Measurements from ENCODE around the gene CFL1.
"Not testable (repeated sequence)": the region's sequence is repeated elsewhere in the genome, so short reads cannot be mapped to it uniquely, and the experiment has no call there.

Gene CFL1

DNA sequence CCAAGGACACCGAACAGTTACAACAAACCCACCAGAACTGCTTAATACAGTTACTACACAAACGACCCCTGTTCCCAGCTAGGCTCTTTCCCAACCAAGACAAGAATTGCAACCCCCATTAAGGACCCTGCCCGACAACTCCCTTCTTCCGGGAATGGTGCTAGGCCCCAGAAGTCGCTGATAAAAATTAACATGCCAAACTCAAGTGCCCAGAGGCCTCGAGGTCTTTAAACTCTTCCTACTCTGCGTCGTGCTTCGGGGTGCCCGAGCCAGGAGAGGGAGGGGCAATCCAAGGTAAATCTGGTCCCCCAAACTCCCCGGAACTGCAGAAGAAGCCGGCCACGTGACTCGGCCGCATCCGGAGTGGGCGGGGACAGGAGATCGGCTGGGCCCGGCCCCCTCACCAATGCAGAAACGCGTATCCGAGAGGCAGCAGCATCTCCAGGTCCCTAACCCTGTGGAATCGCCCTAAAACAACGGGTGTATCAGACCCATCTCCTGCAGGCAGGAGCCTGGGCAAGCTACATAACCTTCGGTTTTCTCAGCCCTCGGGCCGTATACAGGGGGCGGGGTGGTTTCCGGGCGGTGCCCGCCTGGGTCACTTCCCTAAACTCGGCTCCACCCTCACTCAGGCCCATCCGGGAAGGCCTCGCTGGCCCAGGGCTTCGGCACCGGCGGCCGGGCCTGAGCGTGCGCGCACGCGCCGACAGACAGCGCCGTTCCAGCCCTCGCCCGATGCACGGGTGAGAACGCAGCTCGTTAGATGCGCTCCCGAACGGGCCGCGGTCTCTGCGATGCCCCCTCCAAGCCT, 1.1 kb downstream of the CFL1 start:
- DNase-seq: peak; percentile 79

DNA sequence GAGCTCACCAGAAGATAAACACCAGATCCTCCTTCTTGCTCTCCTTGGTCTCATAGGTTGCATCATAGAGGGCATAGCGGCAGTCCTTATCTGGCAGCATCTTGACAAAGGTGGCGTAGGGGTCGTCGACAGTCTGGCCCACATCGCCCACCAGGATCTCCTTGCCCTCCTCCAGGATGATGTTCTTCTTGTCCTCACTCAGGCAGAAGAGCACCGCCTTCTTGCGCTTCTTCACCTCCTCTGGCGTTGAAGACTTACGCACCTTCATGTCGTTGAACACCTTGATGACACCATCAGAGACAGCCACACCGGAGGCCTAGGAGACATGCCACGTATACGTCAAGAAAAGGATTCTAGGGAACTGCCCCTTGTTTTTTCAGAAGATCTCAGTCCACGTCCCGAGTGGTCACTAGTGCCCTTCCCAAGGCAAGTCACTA, 2.0 kb downstream of the CFL1 start:
- no peak for DNase-seq

DNA sequence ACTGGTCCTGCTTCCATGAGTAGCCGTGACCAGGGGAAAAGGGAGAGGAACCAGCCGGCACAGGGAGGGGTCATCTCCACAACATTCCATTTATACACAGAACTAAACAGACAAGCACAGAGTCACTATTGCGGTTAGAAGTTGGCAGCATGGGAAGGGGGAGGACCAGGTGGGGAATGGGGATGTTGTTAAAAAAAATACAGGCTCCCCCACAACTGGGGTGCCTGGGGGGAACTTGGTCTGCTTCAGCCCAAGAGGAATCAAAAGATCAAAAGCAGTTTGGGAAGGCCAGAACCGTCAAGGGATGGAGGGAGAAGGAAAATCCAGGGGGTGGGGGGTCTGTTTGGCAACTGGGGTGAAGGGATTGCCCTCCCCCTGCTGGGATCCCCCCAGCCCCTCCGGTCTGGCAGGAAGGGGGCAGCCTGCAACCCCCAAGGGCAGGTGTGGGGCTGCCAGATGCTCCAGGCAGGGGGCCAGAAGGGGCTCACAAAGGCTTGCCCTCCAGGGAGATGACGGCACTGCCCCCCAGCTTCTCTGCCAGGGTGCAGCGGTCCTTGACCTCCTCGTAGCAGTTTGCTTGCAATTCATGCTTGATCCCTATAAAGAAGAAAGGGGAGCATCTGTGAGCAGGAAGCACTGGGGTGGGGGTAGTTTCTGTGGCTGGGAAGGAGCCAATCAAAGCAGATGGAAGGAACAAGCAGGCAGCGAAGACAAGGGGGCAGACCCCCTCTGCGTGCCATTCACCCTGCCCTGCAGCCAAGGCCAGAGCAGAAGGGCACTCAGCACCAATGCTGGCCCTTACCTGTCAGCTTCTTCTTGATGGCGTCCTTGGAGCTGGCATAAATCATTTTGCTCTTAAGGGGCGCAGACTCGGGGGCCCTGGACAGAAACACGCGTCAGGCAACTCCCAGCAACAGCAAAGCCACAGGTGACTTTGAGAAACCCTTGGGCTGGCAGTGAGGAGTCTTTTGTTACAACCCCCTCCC, 2.8 kb downstream of the CFL1 start:
- DNase-seq: no peak

DNA sequence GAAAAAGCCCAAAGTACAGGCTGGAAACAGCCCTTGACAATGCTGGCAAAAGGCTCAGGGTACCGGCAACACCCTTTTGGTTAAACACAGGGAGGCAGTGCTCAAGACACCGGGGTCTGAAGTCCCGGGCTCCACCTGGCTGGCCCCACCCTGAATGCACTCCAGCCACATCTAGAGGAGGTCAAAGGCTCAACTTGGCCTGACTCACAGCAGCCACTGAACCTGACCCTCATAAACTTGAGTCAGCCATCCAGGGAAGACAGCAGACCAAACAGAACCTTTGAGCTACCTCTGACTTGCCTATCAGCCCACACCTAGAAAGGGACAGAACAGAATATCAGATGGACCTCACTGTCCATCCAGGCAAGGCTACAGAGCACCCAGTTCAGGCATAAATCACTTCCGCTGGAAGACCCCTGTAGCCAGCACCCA, 3.8 kb downstream of the CFL1 start:
- DNase-seq: no peak

DNA sequence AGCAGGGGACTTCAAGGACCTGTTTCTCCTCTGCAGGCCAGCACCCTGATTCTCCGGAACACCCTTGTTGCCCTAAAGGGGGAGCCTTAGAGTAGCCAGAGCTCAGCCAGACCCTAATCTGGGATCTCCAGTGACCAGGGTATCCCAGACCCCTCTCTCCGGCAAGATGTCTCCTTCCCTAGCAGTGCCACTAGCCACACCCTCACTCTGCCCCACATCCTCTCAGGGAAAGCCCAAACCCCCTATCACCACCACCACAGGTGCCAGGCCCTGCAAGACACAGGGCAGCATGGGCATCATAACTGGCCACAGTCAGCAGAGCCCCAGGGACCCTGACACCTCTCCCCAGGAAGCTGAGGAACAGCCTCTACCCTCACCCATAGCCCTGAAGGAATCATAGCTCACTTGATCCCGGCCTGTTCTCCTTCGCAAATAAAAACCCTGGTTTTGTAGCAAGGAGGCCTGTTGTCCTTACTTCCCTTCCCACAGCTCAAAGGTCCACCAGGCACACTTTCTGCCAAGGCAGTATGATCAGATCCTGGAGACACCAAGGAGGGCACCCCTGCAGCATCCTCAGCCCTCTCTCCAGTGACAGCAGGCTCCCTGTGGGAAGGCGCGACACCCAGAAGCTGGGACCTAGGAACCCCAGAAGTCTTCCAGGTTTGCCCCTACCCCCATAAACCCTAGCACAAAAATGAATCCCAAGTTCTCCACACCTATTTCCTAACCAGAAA, 4.6 kb downstream of the CFL1 start:
- DNase-seq: no peak

DNA sequence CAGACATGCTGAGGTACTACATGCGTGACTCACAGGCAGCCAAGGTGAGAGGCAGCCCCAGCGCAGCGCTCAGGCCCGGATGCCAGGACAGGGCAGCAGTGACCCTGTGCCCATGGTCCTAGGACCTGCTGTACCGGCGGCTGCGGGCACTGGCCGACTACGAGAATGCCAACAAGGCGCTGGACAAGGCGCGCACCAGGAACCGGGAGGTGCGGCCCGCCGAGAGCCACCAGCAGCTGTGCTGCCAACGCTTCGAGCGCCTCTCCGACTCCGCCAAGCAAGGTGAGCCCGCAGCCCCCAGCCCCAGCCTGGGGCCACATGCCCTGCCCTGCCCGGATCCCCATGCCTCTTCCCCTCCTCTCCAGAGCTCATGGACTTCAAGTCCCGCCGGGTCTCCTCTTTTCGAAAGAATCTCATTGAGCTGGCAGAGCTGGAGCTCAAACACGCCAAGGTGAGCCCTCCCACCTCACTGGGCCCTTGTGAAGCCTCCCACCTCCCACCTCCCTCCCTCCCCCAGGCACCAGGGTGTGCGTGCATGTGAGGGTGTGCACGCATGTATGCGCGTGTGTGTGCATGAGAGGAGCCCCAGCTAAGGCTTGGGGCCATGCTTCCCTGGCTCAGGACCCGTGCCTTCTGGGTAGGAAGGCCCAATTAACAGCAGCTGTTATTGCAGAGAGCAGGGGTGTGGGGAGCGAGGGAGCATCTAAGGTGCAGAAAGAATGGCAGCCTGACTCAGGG, 5.3 kb downstream of the CFL1 start:
- DNase-seq: no peak

DNA sequence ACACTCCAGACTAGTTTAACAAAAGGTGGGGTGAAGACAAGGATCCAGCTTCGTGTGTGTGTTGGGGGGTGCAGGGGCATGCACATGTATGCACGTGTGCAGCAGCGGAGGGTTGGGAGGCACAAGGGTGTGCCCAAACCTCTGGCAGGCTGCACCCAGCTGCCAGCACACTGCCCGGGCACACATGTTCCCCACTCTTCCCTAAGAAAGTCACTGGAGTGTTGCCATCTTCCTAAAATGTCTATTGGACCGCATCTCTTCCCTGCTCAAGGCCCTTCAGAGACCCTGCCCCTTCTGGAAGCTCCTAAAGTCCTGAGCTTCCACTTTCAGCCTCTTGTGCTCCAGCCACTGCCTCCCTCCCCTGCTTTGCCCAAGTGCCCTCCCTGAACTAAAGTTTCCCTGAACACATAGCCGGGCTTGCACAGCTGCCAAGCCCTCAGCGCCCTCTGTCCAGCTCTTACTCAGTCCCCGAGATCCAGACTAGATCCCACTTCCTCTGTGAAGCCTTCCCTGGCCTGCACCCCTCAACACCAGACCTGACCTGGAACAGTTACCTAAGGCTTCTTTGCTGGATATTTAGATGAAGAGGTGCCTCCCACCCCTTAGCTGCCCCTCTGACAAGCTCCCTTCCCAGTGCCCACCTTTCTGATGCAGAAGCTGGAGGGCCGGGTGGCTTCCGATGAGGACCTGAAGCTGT, 6.0 kb downstream of the CFL1 start:
- no peak for DNase-seq

DNA sequence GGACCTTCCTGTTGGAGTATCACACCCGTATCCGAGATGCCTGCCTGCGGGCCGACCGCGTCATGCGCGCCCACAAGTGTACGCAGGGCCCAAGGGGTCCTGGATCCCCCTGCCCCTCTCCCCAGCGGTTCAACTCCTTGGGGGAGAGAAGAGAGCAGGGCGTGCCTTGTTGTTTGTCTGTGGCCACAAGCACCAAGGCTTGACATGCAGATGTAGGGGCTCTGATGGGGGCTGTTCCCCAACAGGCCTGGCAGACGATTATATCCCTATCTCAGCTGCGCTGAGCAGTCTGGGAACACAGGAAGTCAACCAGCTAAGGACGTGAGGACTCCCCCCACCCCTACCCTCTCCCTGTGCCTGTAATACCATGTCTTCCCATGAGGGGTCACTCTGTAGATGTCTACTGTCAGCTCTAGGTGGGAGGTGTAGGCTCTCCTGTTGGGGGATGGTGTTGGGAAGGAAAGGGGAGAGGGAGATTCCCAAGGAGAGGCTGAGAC, 6.8 kb downstream of the CFL1 start:
- no peak for DNase-seq

DNA sequence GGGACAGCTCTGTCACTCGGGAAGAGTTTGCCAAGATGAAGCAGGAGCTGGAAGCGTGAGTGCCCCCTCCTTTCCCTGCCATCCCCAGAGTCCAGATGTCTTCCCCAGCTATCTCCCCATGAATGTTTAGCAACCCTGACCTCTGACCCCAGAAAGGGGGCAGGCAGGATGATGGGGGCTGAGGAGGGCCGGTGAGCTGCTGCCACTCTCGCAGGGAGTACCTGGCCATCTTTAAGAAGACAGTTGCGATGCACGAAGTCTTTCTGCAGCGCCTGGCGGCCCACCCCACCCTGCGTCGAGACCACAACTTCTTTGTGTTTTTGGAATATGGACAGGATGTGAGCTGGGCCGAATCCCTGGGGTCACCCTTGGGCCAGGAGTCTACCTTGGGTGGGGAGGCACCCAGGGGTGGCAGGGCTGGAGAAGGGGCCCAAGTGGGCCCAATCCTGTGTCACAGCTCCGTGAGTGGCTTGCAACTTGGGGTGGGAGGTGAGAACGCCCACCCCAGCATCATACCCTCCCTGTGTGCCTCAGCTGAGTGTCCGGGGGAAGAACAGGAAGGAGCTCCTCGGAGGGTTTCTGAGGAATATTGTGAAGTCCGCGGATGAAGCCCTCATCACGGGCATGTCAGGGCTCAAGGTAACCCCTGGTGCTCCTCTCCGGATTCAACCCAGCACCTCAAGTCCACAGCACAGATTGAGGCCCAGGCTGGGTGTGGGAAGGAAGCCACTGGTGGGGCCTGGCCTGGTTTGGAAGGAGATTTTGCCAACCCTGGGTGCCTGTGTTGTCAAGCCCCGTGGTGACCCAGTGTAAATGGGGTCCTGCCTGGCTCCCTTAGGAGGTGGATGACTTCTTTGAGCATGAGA, 7.5 kb downstream of the CFL1 start:
- no peak for DNase-seq

DNA sequence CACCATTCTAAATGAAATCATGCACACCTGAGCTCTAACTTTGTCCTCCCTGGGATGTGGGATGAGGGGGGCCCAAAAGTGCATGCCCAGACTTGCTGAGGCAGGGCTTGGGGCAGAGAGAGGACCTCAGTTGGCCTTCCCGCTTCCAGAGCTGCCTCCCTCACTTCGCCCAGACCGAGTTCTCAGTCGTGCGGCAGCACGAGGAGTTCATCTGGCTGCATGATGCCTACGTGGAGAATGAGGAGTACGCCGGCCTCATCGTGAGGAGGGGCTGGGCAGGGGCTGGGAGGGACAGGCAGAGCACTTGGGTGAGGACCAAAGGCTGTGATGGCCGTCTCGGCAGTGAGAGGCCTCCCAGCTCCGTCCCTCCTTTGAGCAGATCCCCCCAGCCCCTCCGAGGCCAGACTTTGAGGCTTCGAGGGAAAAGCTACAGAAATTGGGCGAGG, 8.2 kb downstream of the CFL1 start:
- no peak for DNase-seq

DNA sequence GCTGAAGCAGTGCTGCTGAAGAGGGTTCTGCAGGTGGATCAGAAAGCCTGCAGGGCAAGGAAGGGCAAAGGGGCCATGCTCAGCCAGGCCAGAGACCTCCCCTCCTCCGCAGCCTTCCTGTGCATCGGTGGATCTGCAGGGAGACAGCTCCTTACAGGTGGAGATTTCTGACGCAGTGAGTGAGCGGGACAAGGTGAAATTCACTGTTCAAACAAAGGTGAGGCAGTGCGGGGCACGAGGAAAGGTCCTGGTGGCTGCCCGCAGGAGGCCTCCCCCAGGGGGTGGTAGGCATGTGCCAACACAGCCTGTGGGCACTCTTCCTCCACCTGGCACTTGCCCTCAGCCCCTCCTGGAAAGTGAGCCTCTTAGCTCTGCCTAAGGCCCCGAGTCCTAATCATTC, 8.6 kb downstream of the CFL1 start:
- DNase-seq: no peak

DNA sequence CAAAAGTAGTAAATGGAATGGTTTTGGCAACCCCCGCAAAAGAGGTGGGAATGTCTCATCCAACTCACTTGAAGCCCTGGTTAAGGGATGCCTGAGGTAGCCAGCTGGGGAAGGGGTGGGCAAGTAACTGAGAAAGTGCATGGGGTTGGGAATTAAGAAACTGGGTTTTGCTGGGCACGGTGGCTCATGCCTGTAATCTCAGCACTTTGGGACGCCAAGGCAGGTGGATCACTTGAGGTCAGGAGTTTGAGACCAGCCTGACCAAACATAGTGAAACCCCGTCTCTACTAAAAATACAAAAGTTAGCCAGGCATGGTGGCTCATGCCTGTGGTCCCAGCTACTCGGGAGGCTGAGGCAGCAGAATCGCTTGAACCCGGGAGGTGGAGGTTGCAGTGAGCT, 9.3 kb downstream of the CFL1 start:
- not testable (repeated sequence) for DNase-seq

DNA sequence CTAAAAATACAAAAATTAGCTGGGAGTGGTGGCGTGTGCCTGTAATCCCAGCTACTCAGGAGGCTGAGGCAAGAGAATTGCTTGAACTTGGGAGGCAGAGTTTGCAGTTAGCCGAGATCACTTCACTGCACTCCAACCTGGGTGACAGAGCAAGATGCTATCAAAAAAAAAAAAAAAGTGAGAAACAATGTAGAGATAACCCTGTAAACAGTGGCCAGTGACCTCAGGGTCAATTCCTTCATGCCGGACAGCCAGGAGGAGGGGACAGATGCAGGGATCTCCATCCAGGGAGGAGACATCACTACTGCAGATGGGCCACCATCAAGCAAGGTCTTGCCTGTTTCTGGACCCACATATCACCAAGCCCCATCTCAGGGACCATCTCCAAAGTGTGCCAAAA, 10.2 kb downstream of the CFL1 start:
- no peak for DNase-seq

DNA sequence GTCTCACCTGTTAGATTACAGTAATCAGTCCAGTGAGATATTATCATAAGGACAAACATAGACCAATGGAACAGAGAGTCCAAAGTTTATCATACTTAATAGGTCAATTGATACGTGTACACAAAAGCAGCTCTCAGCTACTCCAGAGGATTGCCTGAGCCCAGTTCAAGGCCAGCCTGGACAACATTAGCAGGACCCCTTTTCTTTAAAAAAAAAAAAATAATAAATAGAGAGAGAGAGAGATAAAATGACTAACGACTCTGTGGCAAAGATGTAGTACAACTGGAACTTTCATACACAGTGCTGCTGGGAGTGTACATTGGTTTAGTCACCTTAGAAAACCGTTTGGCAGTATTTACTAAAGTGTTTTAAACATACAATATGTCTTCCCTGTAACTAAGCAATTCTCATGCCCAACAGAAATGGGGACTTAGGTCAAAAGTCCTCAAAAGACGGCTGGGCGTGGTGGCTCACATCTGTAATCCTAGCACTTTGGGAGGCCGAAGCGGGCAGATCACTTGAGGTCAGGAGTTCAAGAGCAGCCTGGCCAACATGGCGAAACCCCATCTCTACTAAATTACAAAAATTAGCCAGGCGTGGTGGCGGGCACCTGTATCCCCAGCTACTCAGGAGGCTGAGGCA, 13.6 kb downstream of the CFL1 start:
- DNase-seq: no peak

DNA sequence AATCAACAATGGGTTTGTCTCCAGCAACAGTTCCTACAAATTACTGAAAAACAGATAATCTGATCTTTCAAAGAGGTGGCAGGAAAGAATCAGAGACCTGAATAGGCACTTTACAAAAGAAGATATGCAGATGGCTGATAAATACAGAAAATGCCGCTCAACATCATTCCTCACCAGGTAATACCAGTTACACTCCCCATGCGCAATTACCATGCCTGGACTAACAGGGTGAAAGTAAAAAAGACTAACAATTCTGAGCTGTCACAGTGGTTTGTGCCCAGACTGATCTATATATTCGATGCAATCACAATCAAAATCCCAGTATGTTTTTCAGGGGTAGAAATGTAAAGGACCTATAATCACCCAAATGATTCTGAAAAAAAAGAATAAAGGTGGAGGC, 14.2 kb downstream of the CFL1 start:
- DNase-seq: no peak

DNA sequence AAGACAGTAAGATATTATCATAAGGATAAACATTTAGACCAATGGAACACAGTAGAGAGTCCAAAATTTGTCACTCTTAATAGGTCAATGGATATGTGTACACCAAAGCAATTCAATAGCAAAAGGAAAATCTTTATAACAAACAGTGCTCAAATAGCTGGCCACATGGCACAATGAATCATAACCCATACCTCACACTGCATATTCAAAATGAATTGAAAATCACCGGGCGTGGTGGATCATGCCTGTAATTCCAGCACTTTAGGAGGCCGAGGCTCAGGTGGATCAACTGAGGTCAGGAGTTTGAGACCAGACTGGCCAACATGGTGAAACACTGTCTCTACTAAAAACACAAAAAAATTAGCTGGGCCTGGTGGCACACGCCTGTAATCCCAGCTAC, 15.8 kb downstream of the CFL1 start:
- DNase-seq: no peak

DNA sequence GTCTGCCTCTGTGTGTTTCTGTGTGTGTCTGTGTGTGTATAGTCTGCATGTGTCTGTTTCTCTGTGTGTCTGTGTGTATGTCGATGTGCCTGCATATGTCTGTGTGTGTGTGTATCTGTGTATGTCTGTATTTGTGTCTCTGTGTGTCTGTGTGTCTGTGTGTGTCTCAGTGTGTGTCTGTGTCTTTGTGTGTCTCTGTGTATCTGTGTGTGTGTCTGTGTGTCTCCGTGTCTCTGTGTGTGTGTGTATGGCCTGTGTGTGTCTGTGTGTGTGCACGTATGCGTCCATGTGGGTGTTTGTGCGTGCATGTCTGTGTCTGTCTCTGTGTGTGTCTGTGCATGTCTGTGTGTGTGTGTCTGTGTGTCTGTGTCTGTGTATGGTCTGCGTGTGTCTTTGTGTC, 23.8 kb downstream of the CFL1 start:
- no peak for DNase-seq

DNA sequence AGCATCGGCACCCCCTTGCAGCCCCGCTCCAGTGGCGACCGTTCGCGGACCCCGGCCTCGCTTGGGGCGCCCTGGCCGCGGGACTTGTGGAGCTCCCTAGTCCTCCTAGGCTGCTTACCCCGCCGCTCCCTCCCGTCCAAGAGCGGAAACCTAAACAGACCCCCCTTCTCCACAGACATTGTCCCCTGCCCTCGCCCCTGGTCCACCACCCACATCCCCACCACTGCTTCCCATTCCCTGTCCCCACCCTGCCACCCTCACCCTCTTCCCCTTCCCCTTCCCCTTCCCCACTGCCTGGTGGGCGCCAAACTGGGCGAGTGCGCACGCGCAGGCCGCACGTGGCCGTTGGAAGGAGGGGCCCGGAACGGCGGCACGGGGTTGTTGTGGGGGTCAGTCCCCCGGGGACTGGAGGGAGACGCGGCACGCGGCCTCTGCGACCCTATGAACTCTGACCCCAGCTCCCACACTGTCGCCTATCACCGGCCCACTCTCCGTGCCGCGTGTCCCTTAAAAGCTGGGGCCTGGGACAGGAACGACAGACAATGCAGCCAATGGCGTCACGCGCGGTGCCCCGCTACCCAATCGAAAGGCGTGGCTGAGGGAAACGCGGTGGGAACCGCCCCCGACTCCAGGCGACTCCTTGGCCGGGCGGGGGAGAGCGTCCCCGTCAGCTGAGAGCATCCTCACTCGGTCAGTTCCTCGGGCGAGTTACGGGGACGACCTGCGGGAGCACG, 24.5 kb downstream of the CFL1 start, which contains the start of gene SNX32:
Gene SNX32 (plus strand): TSS at position 667 of the 734 bp plus-strand sequence. CDS start 103 bp downstream, outside the sequence.
- peak; percentile 99 for DNase-seq

DNA sequence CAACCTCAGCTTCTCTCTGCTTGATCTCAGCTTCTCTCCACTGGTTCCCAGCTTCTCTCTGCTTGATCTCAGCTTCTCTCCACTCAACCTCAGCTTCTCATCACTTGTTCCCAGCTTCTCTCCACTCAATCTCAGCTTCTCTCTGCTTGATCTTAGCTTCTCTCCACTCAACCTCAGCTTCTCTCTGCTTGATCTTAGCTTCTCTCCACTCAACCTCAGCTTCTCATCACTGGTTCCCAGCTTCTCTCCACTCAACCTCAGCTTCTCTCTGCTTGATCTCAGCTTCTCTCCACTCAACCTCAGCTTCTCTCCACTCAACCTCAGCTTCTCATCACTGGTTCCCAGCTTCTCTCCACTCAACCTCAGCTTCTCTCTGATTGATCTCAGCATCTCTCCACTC, 25.7 kb downstream of the CFL1 start:
- not testable (repeated sequence) for DNase-seq
